Neural cell (in vitro differentiated cells): Measurements from ENCODE around the gene CLN6. TPM values are rescaled to one million over a fixed set of nuclear protein-coding genes. Genes with fewer than 3 reads are reported as not detected.
"Not testable (repeated sequence)": the region's sequence is repeated elsewhere in the genome, so short reads cannot be mapped to it uniquely, and the experiment has no call there.

Experiments used
- H2AFZ ChIP-seq: fragments of 200-600, 300-800 bp; sonication (generic), shearing (Covaris generic); 2 replicates; pipeline ENCODE4 v1.6.0; 2014; ENCODE audit warnings: low read depth, mild to moderate bottlenecking, antibody characterized with exemption, low read length, moderate library complexity
- H3F3A ChIP-seq: fragments of 200-600 bp; shearing (Covaris generic); 2 replicates; pipeline ENCODE4 v1.6.1; 2016; ENCODE audit warnings: mild to moderate bottlenecking, moderate library complexity, mixed read lengths, antibody characterized with exemption, low read length; ENCODE audit not compliant: insufficient read depth, poor library complexity, severe bottlenecking
- H3K27ac ChIP-seq: fragments of 200-600, 300-800 bp; sonication (generic), shearing (Covaris generic); 2 replicates; pipeline ENCODE4 v1.5.1; 2014; ENCODE audit warnings: mild to moderate bottlenecking, low read length, moderate library complexity
- H3K27me3 ChIP-seq: fragments of 300-800, 200-600 bp; sonication (generic), shearing (Covaris generic); 2 replicates; pipeline ENCODE4 v1.6.0; 2014; ENCODE audit warnings: mild to moderate bottlenecking, low read depth, low read length, moderate library complexity; ENCODE audit not compliant: insufficient read depth
- H3K36me3 ChIP-seq: fragments of 300-800, 200-600 bp; sonication (generic), shearing (Covaris generic); 2 replicates; pipeline ENCODE4 v1.5.1; 2014; ENCODE audit warnings: mild to moderate bottlenecking, antibody characterized with exemption, low read length, moderate library complexity; ENCODE audit not compliant: insufficient read depth
- H3K4me2 ChIP-seq: fragments of 300-800, 200-600 bp; sonication (generic), shearing (Covaris generic); 2 replicates; pipeline ENCODE4 v1.6.0; 2014; ENCODE audit warnings: mild to moderate bottlenecking, low read length
- H3K4me3 ChIP-seq: fragments of 300-800, 200-600 bp; sonication (generic), shearing (Covaris generic); 2 replicates; pipeline ENCODE4 v1.5.1; 2014; ENCODE audit warnings: mild to moderate bottlenecking, low read length, moderate library complexity
- H3K79me2 ChIP-seq: fragments of 200-600 bp; shearing (Covaris generic); replicated peaks from 2 replicates; pipeline ENCODE4 v1.6.0; 2014; ENCODE audit warnings: mild to moderate bottlenecking, low read length, moderate library complexity; ENCODE audit not compliant: insufficient read depth
- H3K9ac ChIP-seq: fragments of 300-800, 200-600 bp; sonication (generic), shearing (Covaris generic); 2 replicates; pipeline ENCODE4 v1.6.1; 2016; ENCODE audit warnings: mild to moderate bottlenecking, low read length, mixed read lengths
- H3K9me2 ChIP-seq: fragments of 200-600 bp; shearing (Covaris generic); 2 replicates; pipeline ENCODE4 v1.6.1; 2016; ENCODE audit warnings: mild to moderate bottlenecking, low read length, mixed read lengths; ENCODE audit not compliant: insufficient read depth
- H3K9me3 ChIP-seq: fragments of 200-600, 300-800 bp; sonication (generic), shearing (Covaris generic); 2 replicates; pipeline ENCODE4 v1.6.1; 2016; ENCODE audit warnings: mild to moderate bottlenecking, mixed run types, low read length, moderate library complexity, mixed read lengths
- H4K20me1 ChIP-seq: fragments of 200-600 bp; shearing (Covaris generic); 2 replicates; pipeline ENCODE4 v1.6.1; 2016; ENCODE audit warnings: mild to moderate bottlenecking, mixed run types; ENCODE audit not compliant: insufficient read depth
- EZH2 ChIP-seq: fragments of 200-600, 300-800 bp; shearing (Covaris generic), sonication (generic); IDR thresholded peaks from 2 replicates; pipeline ENCODE4 v1.6.1; 2014; ENCODE audit warnings: antibody characterized with exemption, low read length, borderline replicate concordance, mild to moderate bottlenecking; ENCODE audit not compliant: insufficient read depth, poor library complexity, severe bottlenecking
- MXI1 ChIP-seq: fragments of 450-650 bp; conservative IDR thresholded peaks from 2 replicates; pipeline ENCODE4 v1.6.1; 2014; ENCODE audit warnings: antibody characterized with exemption, mild to moderate bottlenecking; ENCODE audit not compliant: poor library complexity, severe bottlenecking
- RAD21 ChIP-seq: fragments of 450-650 bp; conservative IDR thresholded peaks from 2 replicates; pipeline ENCODE4 v1.6.1; 2014; ENCODE audit warnings: antibody characterized with exemption, mild to moderate bottlenecking, moderate library complexity
- SMC3 ChIP-seq: fragments of 450-650 bp; conservative IDR thresholded peaks from 2 replicates; pipeline ENCODE4 v1.6.1; 2014; ENCODE audit warnings: antibody characterized with exemption, mild to moderate bottlenecking, moderate library complexity; ENCODE audit not compliant: poor library complexity
- polyA plus RNA-seq: library from polyadenylated mRNA; depleted of rRNA; stranded (reverse); fragments of >200 nt; gene quantifications from 2 replicates; pipeline ENCODE4 v1.2.3, GENCODE V29; 2014
- TF ChIP-seq, protein P1 (sequence below): IDR thresholded peaks from 2 replicates; pipeline ENCODE4 v1.6.1; 2012; ENCODE audit warnings: borderline replicate concordance
- TF ChIP-seq, protein P2 (sequence below): fragments of 450-650 bp; IDR thresholded peaks from 2 replicates; pipeline ENCODE4 v1.5.1; 2014; ENCODE audit warnings: antibody characterized with exemption, mild to moderate bottlenecking, moderate library complexity; ENCODE audit not compliant: poor library complexity, severe bottlenecking

Gene CLN6
- polyA plus RNA-seq, 1 donor from 2014 or later, result 4.9 TPM

- H3K9ac ChIP-seq, result no peak overlapping the region
- H3K36me3 ChIP-seq, result no peaks in the 10 kb centered on the region
- H4K20me1 ChIP-seq, result no peaks in the 10 kb centered on the region
- no peak for TF ChIP-seq MXI1
- TF ChIP-seq SMC3, result no peak
- no peak for TF ChIP-seq RAD21
- TF ChIP-seq, protein P1, sequence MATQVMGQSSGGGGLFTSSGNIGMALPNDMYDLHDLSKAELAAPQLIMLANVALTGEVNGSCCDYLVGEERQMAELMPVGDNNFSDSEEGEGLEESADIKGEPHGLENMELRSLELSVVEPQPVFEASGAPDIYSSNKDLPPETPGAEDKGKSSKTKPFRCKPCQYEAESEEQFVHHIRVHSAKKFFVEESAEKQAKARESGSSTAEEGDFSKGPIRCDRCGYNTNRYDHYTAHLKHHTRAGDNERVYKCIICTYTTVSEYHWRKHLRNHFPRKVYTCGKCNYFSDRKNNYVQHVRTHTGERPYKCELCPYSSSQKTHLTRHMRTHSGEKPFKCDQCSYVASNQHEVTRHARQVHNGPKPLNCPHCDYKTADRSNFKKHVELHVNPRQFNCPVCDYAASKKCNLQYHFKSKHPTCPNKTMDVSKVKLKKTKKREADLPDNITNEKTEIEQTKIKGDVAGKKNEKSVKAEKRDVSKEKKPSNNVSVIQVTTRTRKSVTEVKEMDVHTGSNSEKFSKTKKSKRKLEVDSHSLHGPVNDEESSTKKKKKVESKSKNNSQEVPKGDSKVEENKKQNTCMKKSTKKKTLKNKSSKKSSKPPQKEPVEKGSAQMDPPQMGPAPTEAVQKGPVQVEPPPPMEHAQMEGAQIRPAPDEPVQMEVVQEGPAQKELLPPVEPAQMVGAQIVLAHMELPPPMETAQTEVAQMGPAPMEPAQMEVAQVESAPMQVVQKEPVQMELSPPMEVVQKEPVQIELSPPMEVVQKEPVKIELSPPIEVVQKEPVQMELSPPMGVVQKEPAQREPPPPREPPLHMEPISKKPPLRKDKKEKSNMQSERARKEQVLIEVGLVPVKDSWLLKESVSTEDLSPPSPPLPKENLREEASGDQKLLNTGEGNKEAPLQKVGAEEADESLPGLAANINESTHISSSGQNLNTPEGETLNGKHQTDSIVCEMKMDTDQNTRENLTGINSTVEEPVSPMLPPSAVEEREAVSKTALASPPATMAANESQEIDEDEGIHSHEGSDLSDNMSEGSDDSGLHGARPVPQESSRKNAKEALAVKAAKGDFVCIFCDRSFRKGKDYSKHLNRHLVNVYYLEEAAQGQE, result no peak
- TF ChIP-seq EZH2, result no peak
- TF ChIP-seq, protein P2, sequence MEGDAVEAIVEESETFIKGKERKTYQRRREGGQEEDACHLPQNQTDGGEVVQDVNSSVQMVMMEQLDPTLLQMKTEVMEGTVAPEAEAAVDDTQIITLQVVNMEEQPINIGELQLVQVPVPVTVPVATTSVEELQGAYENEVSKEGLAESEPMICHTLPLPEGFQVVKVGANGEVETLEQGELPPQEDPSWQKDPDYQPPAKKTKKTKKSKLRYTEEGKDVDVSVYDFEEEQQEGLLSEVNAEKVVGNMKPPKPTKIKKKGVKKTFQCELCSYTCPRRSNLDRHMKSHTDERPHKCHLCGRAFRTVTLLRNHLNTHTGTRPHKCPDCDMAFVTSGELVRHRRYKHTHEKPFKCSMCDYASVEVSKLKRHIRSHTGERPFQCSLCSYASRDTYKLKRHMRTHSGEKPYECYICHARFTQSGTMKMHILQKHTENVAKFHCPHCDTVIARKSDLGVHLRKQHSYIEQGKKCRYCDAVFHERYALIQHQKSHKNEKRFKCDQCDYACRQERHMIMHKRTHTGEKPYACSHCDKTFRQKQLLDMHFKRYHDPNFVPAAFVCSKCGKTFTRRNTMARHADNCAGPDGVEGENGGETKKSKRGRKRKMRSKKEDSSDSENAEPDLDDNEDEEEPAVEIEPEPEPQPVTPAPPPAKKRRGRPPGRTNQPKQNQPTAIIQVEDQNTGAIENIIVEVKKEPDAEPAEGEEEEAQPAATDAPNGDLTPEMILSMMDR, result no peak
- no peaks in the 10 kb centered on the region for H3K27me3 ChIP-seq
- no peak overlapping the region for H2AFZ ChIP-seq
- H3K9me2 ChIP-seq, result no peaks in the 10 kb centered on the region
- no peak overlapping the region for H3K4me3 ChIP-seq
- H3K79me2 ChIP-seq, result no peaks in the 10 kb centered on the region
- H3F3A ChIP-seq, result no peaks in the 10 kb centered on the region
- no peak overlapping the region for H3K4me2 ChIP-seq
- no peaks in the 10 kb centered on the region for H3K9me3 ChIP-seq
- no peak overlapping the region for H3K27ac ChIP-seq
Measured at GRCh38 chr15:68203956-68204355, 25.6 kb downstream of the CLN6 start.

DNA sequence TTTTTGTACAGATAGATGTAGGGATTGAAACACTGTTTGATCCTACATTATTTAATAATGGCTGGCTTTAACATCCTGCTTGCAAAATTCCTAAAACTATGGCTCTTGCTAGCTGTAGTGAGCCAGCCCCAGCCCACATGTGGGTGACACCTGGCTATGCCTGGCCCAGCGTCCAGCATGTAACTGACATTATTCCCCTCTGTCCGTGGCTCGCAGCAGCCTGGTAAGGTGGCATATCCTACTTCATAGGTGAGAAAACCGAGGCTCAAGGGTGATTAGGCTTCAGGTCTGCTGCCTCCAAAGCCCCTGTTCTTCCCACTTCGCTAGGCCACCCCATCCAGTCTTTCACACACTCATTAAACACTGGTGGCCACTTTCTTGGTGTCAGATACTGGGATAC is 26.0 kb downstream of the CLN6 start:
- H3K27me3 ChIP-seq, result no peaks in the 10 kb centered on the region
- no peaks in the 10 kb centered on the region for H3K9me2 ChIP-seq
- H3K36me3 ChIP-seq, result no peaks in the 10 kb centered on the region
- H3K9ac ChIP-seq, result no peak overlapping the region
- no peaks in the 10 kb centered on the region for H3F3A ChIP-seq
- no peak overlapping the region for H3K4me2 ChIP-seq
- no peaks in the 10 kb centered on the region for H3K9me3 ChIP-seq
- no peaks in the 10 kb centered on the region for H4K20me1 ChIP-seq
- H2AFZ ChIP-seq, result no peak overlapping the region
- no peak overlapping the region for H3K27ac ChIP-seq
- no peak overlapping the region for H3K4me3 ChIP-seq
- H3K79me2 ChIP-seq, result no peaks in the 10 kb centered on the region
- TF ChIP-seq, protein P1, result no peak

- H3K36me3 ChIP-seq, H3K4me3 ChIP-seq, H3K79me2 ChIP-seq, H3K9ac ChIP-seq, H4K20me1 ChIP-seq, H3K9me3 ChIP-seq, H3K27me3 ChIP-seq, H3F3A ChIP-seq, H2AFZ ChIP-seq, H3K27ac ChIP-seq, H3K9me2 ChIP-seq, H3K4me2 ChIP-seq: not testable (repeated sequence)
Measured at GRCh38 chr15:68202994-68203393, 26.5 kb downstream of the CLN6 start.
